HG03095 (cell line): ENCODE measurements around the gene DCDC1.
A peak's percentile ranks its signal among the peaks of the same experiment; 100 is the strongest.
"Not testable (repeated sequence)": the region's sequence is repeated elsewhere in the genome, so short reads cannot be mapped to it uniquely, and the experiment has no call there.

Experiments used
- ATAC-seq: cut with Tn5 transposase; IDR thresholded peaks from one replicate; pipeline ENCODE4 v1.9.1; 2021; ENCODE audit warnings: moderate library complexity; ENCODE audit not compliant: unreplicated experiment

The DCDC1 gene

GRCh38 chr11:31337806-31338205, 31.7 kb downstream of the DCDC1 start:
- ATAC-seq, result no peak

GRCh38 chr11:31328697-31329096, 40.8 kb downstream of the DCDC1 start:
- no peak for ATAC-seq

- no peak for ATAC-seq
Observed at GRCh38 chr11:31327417-31327816, 42.1 kb downstream of the DCDC1 start.

DNA sequence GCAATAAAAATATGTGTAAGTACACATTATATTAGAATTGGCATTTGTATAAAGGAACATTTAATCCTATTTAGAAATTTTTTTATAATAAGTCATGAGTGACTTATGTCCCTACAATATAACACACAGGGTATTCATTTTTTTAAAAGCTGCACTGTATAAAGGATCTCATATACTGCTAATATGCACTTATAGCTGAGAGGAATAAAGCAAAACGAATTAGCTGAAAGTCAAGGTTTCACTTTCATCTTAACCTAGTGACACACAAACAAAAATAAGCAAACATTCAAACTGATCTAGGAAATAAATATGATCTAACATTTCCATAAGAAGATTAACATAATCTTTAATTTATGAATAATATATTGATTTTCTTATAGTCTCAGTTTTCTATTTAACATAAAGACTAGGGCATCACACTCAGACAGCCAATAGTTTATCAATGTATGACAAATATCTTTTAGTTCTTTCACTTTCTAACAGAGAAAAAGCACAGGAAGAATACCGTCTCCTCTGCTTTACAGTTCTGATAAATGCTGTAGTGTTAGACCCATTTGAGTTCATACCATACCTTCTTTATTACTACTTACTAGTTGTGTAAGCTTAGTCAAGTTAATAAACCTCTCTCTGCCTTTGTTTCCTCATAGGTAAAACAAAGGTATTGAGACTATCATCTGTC, 42.9 kb downstream of the DCDC1 start:
- ATAC-seq, result peak; percentile 68

DNA sequence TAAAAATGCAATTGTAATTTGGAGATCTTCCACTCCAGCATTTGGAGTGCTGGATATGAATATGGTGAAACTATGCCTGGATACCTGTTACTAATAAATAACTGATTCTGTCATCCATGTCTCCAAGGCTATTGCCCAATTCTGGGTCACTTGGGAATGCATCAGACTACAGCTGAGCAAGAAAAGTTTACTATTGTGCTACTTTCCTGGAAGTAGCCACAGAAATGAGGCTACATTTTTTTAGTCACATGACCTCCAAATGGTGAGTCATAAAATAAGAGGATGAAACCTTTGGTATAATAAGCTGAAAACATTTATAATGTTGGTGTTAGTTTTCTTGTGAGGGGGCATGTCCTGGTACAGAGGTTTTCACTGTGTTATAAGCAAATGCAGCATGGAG, 44.4 kb downstream of the DCDC1 start:
- ATAC-seq, result no peak

GRCh38 chr11:31323145-31323544, 46.4 kb downstream of the DCDC1 start:
- no peak for ATAC-seq

GRCh38 chr11:31321494-31321893, 48.0 kb downstream of the DCDC1 start:
- not testable (repeated sequence) for ATAC-seq

DNA sequence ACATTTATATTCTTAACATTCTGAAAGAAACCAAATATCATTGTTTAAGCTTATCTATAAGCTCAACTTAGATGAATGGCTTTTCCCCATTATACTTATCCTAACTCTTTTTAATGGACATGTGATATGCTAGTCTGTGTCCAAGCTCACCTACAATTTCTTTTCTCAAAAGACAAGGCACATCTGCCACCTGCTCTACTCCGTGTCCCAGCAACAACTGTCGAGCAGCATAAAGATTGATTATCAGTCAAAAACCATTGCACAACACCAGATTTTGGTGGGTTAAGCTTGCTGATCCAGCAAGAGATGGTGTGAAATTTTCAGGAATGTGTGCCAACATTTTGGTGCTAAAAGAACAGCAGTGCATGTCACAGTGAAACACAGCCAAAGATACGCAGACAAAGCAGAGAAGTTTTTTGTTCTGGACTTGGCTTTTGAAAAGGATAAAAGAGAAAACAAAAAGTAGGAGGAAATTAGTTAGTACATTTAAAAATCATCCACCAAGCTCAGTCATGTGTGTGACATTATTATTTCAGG, 65.8 kb downstream of the DCDC1 start:
- no peak for ATAC-seq

GRCh38 chr11:31301549-31302510, 67.7 kb downstream of the DCDC1 start:
- no peak for ATAC-seq

GRCh38 chr11:31295308-31295707, 74.2 kb downstream of the DCDC1 start:
- ATAC-seq, result no peak

GRCh38 chr11:31273527-31273926, 96.0 kb downstream of the DCDC1 start:
- ATAC-seq, result not testable (repeated sequence)

DNA sequence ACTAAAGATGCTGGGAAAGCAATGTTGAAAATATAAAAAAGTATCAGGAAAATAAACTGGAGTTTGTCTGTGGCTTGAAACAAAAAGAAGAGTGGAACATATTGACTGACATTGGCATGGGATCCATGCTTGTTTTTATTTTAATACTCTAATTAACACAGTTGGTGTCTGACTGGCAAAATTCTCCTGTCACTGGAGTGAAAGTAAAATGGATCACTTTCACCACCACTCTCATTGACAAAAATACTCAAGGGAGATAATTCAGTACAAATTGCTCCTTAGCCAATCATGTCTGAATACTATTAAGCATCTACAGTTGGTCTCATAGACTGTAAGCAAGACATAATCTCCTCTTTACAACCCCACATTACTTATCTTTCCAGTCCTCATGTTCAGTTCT, 101.8 kb downstream of the DCDC1 start:
- no peak for ATAC-seq

DNA sequence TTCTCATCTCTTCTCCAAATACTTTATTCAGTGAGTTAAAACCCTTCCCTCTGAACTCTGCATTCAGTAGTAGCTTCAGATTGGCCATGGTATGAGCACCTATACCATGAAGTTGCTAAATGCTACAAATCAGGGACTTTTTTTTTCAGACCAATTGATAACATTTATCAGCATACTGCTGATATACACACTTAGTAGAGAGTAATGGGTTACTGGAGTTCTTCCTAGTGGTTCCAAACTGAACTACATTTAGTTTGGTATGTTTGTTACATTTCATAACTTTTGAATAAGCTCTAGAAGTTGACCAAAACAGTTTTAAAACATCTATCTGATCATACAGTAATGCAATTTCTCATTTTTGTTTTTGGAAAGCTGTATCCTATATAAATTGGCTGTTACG, 104.7 kb downstream of the DCDC1 start:
- ATAC-seq, result no peak

GRCh38 chr11:31262761-31263160, 106.8 kb downstream of the DCDC1 start:
- ATAC-seq, result no peak

- no peak for ATAC-seq
Observed at GRCh38 chr11:31259797-31260196, 109.7 kb downstream of the DCDC1 start.

DNA sequence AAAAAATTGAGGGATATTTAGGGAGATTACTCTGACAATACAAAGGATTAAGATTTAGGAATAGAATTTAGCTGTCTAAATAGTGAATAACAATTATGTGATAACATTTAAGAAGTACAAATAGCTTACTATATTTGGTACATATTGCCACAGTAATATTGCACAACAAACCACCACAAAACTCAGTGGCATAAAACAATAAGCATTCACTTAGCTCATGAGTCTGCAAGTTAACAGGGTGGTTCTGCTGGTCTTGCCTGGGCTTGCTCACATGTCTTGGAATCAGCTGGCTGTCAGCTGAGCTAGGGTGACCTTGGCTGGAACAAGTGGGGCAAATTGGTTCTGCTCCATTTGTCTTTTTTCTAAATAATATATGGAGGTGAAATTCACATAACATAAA, 115.1 kb downstream of the DCDC1 start:
- ATAC-seq, result no peak

- no peak for ATAC-seq
Observed at GRCh38 chr11:31248768-31249167, 120.8 kb downstream of the DCDC1 start.

DNA sequence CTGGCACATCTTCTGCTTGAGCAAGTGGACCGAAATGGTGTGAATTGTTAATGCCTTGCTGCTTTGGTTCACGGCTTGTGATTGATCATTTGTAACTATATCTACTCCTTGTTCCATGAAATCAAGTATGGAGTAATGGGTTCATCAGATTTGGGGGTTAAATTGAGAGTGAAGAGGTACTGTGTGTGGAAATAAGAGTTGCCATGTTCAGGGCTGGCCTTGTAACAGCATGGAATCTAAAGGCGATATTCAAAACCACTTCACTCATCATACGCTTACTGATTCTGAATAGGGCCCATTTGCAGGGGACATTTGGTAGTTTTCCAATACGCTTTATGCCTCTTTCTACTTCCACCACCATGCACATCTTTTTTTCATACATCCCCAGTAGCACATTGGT, 122.2 kb downstream of the DCDC1 start:
- no peak for ATAC-seq

GRCh38 chr11:31246451-31247165, 122.9 kb downstream of the DCDC1 start:
- ATAC-seq, result no peak

DNA sequence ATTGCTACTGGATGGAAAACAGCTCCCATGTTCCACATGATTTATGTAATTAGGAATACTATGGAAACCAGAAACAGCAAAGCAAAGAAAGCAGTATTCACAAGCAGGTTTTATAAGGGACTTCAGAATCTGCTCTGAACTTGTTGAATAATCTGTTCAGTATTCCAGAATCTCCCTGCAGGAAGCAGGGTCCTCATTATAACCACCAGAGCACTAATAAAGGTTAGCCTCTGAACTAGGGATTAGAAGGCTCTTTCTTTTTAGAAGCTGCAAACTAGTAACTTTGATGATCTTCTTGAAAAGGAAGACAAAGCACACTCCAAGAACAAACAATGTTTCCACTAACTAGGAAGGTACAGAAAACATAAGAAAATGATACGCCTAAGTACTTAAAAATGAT, 125.8 kb downstream of the DCDC1 start:
- ATAC-seq, result no peak

GRCh38 chr11:31240340-31240904, 129.1 kb downstream of the DCDC1 start:
- ATAC-seq, result no peak
